Measurements from ENCODE around the gene PITPNM3.
"Not testable (repeated sequence)": the region's sequence is repeated elsewhere in the genome, so short reads cannot be mapped to it uniquely, and the experiment has no call there.

The PITPNM3 gene

DNA sequence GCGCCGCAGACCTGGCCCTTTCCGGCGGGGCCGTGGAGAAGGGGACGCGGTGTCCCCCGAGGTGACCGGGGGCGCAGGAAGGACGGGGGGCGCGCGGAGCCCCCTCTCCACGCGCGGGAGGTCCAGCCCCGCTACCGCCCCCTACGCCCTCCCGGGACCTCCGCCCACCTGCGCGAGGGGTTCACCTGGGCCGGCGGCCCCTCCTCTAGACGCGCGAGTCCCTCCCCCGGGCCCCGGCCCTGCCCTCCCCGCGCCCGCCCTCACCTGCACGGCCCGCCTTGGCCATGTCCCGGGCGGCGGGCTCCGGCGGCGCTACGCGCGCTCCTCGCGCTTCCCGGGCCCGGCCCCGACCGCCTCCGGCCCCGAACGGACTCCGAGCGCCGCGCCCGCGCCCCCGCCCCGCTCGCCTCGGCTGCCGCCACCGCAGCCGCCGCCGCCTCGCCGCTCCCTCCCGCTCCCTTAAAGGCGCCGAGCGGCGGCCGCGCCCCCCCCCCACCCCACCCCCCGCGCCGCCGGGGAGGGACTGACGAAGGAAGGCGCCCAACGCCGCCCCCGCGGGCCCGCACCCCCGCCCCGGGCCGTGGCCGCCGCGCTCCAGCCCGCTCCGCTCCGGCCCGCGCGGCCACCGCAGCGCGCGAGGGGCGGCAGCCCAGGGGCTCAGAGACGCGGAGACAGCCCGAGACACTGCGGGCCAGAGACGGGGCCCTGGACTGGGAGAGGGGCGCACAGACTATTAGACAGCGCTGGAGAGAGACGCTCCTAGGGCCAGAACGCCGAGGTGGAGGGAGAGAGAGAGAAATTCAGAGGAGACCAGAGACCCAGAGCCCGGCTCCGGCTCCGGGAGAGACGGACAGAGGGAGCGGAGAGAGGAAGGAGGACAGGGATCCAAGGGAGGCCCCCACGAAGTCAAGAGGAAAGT lies at the start of gene PITPNM3:
Gene PITPNM3, minus strand, starts transcription at position 435 of the 919 bp plus-strand sequence. Its CDS starts 149 bp downstream, at position 286.
- DNase-seq = no peak

GRCh38 chr17:6605142-6605541 lies 48.8 kb upstream of the PITPNM3 start:
- no peak for DNase-seq

GRCh38 chr17:6603744-6604325 lies 47.5 kb upstream of the PITPNM3 start:
- DNase-seq = no peak

DNA sequence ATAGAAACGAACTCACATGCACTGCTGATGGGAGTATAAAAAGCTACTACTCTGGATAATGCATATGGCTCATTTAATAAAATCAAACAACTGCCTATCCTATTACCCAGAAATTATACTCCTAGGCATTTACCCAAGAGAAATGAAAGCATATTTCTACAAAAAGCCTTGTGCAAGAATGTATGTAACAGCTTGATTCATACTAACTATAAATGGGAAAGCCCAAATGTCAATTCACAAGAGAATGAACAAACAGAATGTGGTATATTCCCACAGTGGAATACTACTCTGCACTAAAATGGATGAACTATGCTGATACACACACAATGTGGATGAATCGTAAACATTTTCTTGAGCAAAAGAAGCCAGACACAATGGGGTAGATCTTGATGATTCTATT lies 45.8 kb upstream of the PITPNM3 start:
- DNase-seq = no peak

DNA sequence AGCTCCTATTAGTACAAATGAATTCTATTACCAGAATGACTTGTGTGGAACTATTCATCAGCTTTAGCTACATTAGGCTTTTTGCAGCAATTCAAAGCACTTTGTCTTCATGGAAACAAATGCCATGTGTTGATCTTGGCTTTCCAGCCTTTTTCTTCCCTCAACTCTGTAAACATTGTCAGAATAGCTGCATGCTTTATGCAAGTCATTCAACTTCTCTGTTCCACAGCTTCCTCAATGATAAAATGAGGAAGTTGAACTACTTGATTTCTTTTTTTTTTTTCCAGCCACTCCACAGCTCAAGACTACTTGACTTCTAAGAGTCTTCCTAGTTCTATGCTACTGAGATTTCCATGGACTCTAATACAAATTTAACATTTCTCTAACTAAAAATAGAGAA lies 43.0 kb upstream of the PITPNM3 start:
- DNase-seq = no peak

DNA sequence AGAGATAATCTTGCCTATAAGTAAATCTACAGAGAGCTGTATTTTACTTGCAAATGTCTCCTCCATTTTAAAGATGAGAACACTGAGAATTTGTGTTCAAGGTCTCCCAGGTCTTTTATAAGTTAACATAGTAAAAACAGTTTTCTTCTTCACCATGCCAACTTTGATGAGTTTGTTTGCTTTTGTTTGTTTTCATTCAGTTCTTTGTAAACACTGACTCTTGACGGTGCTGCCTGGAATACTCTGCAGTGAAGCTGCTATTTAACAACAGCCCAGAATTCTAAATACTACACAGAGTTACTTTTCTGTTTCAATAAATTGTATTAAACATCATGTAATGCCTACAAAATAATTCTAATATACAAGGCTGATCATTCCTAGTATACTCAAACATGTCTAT lies 41.4 kb upstream of the PITPNM3 start:
- no peak for DNase-seq

DNA sequence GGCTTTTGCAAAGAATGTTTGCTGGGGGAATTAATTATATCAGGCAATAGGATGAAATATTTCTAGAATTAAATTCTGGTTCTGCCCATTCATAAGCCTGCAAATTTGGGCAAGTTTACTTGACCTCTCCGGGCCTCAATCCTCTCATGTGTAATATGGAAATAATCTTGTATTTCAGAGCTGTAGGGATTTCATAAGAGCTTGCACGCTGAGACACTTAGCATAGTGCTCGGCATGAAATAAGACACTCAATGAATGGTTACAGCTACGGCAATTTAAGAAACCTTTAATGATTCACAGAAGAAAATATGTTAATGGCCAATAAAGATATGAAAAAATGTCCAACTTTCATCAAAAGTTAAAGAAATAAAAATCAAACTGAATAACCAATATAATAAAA lies 40.6 kb upstream of the PITPNM3 start:
- DNase-seq = no peak

GRCh38 chr17:6596511-6596910 lies 40.2 kb upstream of the PITPNM3 start:
- DNase-seq = no peak

DNA sequence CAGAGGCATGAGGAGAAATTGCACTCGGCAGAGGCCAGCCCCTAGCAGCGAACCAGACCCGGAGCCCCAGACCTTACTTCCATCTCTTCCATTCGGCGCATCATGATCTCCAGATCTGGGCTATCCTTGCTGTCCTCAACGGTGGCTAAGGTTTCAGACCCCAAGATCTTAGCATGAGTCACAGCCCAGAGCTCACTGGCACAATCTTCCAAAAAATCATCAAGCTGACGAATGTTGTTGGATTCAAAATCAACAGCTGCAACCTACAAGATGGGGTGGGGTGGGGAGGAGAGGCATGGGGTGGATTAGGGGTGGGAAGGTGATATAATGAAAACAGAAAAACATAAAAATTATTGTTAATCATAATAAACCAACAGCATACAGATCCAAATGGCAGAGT lies 39.7 kb upstream of the PITPNM3 start:
- no peak for DNase-seq

DNA sequence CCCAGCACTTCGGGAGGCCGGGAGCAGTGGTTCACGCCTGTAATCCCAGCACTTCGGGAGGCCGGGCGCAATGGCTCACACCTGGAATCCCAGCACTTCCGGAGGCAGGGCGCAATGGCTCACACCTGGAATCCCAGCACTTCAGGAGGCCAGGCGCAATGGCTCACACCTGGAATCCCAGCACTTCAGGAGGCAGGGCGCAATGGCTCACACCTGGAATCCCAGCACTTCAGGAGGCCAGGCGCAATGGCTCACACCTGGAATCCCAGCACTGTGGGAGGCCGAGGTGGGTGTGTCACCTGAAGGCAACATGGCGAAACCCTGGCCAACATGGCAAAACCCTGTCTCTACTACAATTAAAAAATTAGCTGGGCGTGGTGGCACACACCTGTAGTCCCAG lies 37.0 kb upstream of the PITPNM3 start:
- DNase-seq = not testable (repeated sequence)

DNA sequence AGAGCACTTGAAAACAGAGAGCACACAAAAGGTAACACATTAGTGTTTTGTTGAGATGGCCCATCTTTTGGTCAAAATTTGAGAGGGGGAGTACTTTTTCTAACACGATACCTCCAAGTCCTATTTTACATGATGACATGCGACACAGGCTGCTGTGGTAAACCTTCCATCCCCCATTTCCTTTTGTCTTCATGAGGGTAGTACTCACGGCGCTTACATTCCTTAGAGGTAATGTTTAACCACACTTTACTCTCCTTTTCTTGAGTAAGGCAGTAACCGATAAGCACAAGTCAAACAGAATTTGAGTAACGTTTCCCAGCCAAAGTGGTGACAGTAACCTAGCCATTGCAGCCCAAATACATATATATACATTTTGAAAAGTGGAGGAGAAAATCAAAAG lies 35.8 kb upstream of the PITPNM3 start:
- no peak for DNase-seq

DNA sequence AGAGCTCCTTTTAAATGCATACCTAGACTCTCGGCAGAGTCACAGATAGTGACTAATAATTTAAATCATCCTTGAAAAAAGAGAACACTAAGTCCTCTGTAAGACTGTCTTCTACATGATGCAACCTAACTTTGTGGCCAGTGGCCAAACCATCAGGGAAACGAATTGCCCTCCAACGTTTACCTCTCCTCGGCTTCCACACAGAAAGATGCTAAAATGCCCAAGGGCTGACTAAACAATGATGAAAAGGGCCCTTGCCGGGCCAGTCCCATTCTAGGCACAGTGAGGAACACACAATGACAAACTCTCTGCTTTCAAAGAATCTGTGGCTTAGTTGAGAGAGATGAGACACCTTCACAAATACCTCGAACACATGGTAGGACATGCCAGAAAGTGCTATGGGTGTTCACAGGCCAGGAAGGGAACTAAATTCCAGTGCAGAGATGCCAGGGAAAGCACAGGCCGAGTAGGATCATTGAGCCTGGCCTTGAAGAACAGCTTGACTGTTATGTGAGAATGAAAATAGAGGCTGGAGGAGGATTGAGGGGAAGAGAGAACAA lies 35.3 kb upstream of the PITPNM3 start:
- DNase-seq = no peak

DNA sequence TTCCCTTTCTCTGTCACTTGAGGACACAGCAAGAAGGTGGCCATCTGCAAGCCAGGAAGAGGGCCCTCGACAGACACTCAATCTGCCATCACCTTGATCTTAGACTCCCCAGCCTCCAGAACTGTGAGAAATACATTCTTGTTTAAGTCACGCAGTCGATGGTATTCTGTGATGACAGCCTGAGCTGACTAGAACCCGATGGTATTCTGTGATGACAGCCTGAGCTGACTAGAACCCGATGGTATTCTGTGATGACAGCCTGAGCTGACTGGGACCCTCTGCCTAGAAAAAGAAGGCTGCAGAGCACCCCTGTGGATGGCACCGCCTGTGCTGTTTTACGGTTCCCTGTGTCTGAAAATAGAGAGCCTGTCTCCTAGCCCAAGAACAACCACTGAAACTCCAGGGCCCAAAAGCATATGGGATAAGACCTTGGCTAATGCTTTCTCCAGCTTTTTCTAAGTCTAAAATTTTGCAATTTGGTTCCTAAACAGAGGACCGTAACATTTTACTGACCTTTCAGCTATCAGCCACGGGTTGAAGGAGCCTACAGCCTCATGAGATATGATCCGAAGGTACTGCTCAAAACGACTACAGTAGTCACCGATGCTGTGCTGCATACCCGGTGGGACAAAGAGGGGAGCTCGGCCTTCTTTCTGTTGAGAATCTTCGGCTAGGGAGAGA lies 33.1 kb upstream of the PITPNM3 start:
- no peak for DNase-seq

DNA sequence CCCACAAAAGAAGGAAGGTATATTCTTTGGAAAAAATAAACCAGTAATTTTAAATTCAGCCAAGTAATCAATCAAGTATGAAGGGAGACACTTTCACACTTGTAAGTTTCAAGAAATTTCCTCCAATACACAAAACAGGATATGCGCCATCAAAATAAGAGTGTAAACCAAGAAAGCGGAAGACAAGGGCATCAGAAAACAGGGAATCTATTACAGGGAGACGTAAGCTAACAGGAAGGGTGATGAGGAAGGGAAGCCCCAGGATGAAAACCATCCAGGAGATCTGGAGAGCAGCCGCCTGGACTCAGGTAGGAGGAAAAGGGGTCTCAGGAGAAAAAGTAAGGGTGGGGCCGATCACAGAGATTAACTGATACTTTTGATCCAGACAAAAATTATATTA lies 31.8 kb upstream of the PITPNM3 start:
- DNase-seq = no peak

DNA sequence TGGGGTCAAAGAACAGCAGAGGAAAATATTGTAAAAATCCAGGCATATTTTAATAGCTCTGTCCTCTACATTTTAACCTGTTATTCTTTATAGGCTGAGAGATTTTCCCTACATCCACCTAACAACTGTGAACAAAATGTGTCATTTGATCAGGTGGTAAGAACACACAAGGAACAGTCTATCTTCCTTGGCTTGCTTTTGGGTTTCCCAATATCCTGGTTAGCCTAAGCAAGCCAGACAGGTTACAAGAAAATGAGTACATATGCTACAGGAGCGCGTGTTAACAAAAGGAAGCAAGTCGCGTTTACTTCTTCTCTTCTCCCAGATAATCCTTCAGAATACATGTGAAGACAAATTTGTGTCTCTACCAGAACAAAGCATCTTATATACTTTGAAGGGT lies 31.0 kb upstream of the PITPNM3 start:
- no peak for DNase-seq

DNA sequence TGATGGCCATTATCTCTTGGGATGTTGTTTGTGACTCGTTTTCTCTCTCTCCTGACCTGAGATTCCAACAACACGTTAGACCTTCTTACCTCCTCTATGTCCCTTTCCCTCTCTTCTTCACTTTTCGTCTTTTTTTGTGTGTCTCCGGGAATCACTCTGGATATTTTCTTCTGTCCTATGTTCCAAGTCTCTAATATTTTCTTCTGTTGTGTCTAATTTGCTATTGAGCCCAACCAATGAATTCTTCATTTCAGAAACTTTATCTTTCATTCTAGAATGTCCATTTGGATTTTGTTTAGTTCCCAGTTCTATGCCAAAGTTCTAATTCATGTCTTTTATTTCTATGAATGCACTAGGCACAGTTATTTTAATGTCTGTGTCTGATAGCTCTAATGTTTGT lies 27.1 kb upstream of the PITPNM3 start:
- no peak for DNase-seq

DNA sequence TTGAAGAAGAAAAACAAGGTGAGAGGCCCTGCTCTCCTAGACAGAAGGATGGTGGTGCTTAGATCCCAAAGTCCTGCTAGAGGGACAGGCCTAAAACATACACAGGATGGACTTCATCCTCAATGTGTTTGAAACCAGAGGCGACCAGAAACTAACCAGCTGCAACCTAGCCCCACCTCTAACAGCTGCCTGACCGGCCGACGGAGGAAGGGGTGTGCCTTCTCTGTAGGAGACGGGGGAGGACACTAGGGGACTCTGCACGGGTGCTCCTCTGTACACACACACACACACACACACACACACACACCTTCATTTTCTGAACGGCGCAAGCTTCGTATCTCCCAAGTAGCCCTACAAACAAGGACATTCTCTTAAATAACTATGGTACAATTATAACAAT lies 24.3 kb upstream of the PITPNM3 start:
- DNase-seq = no peak

DNA sequence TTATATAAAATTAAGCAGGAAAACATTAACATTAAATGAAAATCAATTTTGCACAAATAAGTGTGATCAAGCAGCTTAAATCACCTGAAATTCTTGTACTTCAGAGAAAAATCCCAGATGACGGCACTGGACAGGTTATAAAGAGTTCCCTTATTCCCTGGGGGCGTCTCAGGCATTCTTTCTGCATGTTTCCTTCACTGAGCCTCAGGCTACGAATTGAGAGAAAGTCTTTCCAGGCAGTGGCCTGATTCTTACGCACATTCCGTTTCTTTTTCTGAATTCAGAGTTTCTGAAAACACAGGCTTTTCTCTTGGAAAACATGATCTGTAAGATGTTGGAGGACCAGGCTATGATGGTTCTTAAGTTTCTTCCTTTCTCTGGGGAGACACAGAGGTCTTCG lies 22.1 kb upstream of the PITPNM3 start:
- no peak for DNase-seq

DNA sequence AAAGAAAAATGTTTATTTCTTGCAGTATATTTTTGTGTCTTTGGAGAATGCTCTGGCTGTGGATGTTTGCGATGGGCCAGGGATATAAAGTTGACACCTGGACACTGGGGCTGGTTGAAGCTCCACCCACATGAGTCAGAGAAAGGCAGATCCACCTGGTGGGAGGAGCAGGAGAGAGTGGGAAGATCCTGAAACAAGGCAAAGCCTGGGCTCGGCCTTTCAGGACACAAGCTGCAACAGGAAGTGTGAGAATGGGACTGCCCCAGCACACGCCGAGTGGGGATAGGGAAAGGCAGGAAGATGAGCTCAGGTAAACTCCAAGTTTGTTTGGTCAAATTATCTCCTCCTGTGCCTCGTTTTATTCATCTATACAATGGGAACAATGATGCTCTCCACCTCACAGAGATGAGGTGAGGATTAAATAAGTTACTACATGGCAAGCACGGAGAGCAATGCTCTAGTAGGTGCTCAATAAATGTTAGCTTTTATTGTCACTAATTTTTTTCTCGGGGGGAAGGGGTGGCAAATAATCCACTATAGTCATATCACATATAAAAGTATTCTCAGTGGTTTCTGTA lies 21.4 kb upstream of the PITPNM3 start:
- no peak for DNase-seq

- DNase-seq = no peak
Observed at GRCh38 chr17:6576038-6576785, 19.9 kb upstream of the PITPNM3 start.

- DNase-seq = no peak
Observed at GRCh38 chr17:6575596-6575988, 19.2 kb upstream of the PITPNM3 start.
